ENCODE results near the gene IL1RAPL2. TPM values are rescaled to one million over a fixed set of nuclear protein-coding genes. Genes with fewer than 3 reads are reported as not detected.

The IL1RAPL2 gene
- total and polyA plus RNA-seq, 2 of the 4 experiments (the other 2 are of a cell fraction): 0.03 TPM; not detected in 1

GRCh38 chrX:105553118-105553517 is 987.1 kb downstream of the IL1RAPL2 start:
- no peak for DNase-seq
- Histone ChIP-seq H3K27me3 (ENCODE audit: control insufficient read depth, insufficient read depth, low read length) (no peaks in the 10 kb centered on the region; the same call in none of the 2 replicates), H3K56ac (ENCODE audit: extremely low read depth, insufficient read depth, low read length) (no peak overlapping the region), H2AFZ (replicated peaks; ENCODE audit: low read length, poor library complexity) (no peak overlapping the region), H2AK9ac (replicated peaks; ENCODE audit: low read depth, low read length, poor library complexity) (no peak overlapping the region), H3K18ac (ENCODE audit: low read depth, low read length) (no peak overlapping the region), H3K36me3 (ENCODE audit: control insufficient read depth, insufficient read depth, low read length) (no peaks in the 10 kb centered on the region), H3K4me1 (ENCODE audit: control insufficient read depth, insufficient read depth, low read length) (no peaks in the 10 kb centered on the region), H3K27ac (ENCODE audit: insufficient read depth, low read length) (no peak overlapping the region), H3K4ac (ENCODE audit: low read depth, low read length) (no peak overlapping the region), H2BK120ac (ENCODE audit: low read depth, low read length) (no peak overlapping the region), H3K4me2 (ENCODE audit: low read depth, low read length) (no peak overlapping the region), H2BK20ac (ENCODE audit: low read depth, low read length) (no peak overlapping the region), H3K9ac (ENCODE audit: low read depth, low read length) (no peak overlapping the region), H3K79me1 (ENCODE audit: low read depth in 1 of 2, low read length in 2 of 2) (no peaks in the 10 kb centered on the region), H3K9me1 (ENCODE audit: insufficient read depth, low read length) (no peaks in the 10 kb centered on the region), H3K14ac (replicated peaks; ENCODE audit: low read depth, low read length) (no peak overlapping the region), H3K23ac (ENCODE audit: low read depth, low read length) (no peak overlapping the region), H3K4me3 (ENCODE audit: insufficient read depth, low read depth, low read length) (no peak overlapping the region), H3K9me3 (ENCODE audit: control insufficient read depth, insufficient read depth, low read length) (no peaks in the 10 kb centered on the region), H2AK5ac (ENCODE audit: low read depth, low read length) (no peak overlapping the region), H2BK5ac (ENCODE audit: low read depth, low read length, poor library complexity, severe bottlenecking) (no peak overlapping the region), H4K91ac (ENCODE audit: insufficient read depth, low read depth, low read length) (no peak overlapping the region), H4K5ac (ENCODE audit: low read depth, low read length) (no peak overlapping the region), H4K20me1 (ENCODE audit: insufficient read depth, low read length) (no peaks in the 10 kb centered on the region), H4K8ac (ENCODE audit: low read depth in 2 of 2, low read length in 2 of 2) (no peak overlapping the region), H2BK15ac (ENCODE audit: low read depth, low read length) (no peak overlapping the region)
- dilution Hi-C loops (cut with HindIII; ENCODE audit: low sequenced_read_pairs, unreplicated experiment): no loop called here
- ChIA-PET CTCF (interaction anchor here (1.5 kb wide), 1 partner anchor 11 kb away, joined by 3 read pairs; no protein-coding TSS in a partner anchor), POLR2A (ENCODE audit: unreplicated experiment) (no interaction called here)
- no CpG with 5 or more reads among the region's 1 CpG for WGBS, 2 experiments (ENCODE audit: extremely low coverage in 2 of 2, insufficient read length in 1 of 2)
- no peak for ATAC-seq (ENCODE audit: low read depth)
- in situ Hi-C loops (cut with MboI; ENCODE audit: low sequenced_read_pairs): no loop called here
- no TSS peak for BruUV-seq (replicated peaks)
- intact Hi-C loops (cut with micrococcal nuclease): no loop called here
- TF ChIP-seq RFX5 (IDR thresholded peaks at IDR 0.05; ENCODE audit: low read depth, low read length) (no peak), RAD21 (IDR thresholded peaks at IDR 0.05; ENCODE audit: low read length) (no peak), BHLHE40 (IDR thresholded peaks at IDR 0.05; ENCODE audit: low read depth, low read length) (no peak), CTCF (conservative IDR thresholded peaks at IDR 0.05; ENCODE audit: low read depth, low read length) (no peak), MXI1 (IDR thresholded peaks at IDR 0.05; ENCODE audit: borderline replicate concordance, low read depth, low read length) (no peak), POLR2A (IDR thresholded peaks at IDR 0.05; ENCODE audit: low read depth, low read length) (no peak), RCOR1 (IDR thresholded peaks at IDR 0.05; ENCODE audit: insufficient replicate concordance, low read length) (no peak)
- TF ChIP-seq, protein P1, sequence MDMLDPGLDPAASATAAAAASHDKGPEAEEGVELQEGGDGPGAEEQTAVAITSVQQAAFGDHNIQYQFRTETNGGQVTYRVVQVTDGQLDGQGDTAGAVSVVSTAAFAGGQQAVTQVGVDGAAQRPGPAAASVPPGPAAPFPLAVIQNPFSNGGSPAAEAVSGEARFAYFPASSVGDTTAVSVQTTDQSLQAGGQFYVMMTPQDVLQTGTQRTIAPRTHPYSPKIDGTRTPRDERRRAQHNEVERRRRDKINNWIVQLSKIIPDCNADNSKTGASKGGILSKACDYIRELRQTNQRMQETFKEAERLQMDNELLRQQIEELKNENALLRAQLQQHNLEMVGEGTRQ (IDR thresholded peaks at IDR 0.05; ENCODE audit: low read depth, low read length): no peak
- TF ChIP-seq, protein P2, sequence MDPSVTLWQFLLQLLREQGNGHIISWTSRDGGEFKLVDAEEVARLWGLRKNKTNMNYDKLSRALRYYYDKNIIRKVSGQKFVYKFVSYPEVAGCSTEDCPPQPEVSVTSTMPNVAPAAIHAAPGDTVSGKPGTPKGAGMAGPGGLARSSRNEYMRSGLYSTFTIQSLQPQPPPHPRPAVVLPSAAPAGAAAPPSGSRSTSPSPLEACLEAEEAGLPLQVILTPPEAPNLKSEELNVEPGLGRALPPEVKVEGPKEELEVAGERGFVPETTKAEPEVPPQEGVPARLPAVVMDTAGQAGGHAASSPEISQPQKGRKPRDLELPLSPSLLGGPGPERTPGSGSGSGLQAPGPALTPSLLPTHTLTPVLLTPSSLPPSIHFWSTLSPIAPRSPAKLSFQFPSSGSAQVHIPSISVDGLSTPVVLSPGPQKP (IDR thresholded peaks at IDR 0.05; ENCODE audit: borderline replicate concordance, low read depth, low read length): no peak
